SK-N-SH (cell line): ENCODE measurements around the gene CTNNB1. TPM values are rescaled to one million over a fixed set of nuclear protein-coding genes. Genes with fewer than 3 reads are reported as not detected.

Source experiments
- CTCF ChIA-PET: fragments of 300-600, 350-600 bp; formaldehyde crosslinking; extraction: SDS; loops from one replicate; lab custom pipeline; 2021; lab: Yijun Ruan, JAX
- POLR2A ChIA-PET: fragments of 350-600 bp; sonication (Branson Sonifier 250); formaldehyde crosslinking; extraction: SDS; loops from one replicate; lab custom pipeline; 2020; ENCODE audit warnings: antibody characterized with exemption, inconsistent platforms; lab: Yijun Ruan, JAX
- DNase-seq: peaks from one replicate; pipeline ENCODE4 v3.0.0; 2012
- H2AFZ ChIP-seq: fragments of 200-600 bp; sonication (generic); 2 replicates; pipeline ENCODE4 v1.8.1; 2016; ENCODE audit warnings: antibody characterized with exemption, mild to moderate bottlenecking, low read depth
- H3F3A ChIP-seq: fragments of 200-600 bp; sonication (generic); replicated peaks from 2 replicates; pipeline ENCODE3; 2016; ENCODE audit warnings: antibody characterized with exemption, mild to moderate bottlenecking; ENCODE audit not compliant: insufficient read depth
- H3K27ac ChIP-seq, 2 experiments: fragments of 200-500 bp in 1 of 2; fragments of 200-600 bp in 1 of 2; sonication (Bioruptor generic) in 1 of 2; sonication (generic), shearing (Covaris generic) in 1 of 2; 2 replicates each; pipeline versions ENCODE4 v1.5.1 to v1.6.1; 2014 to 2016; ENCODE audit warnings: low read depth in 2 of 2, inconsistent platforms in 1 of 2, low read length in 1 of 2, mild to moderate bottlenecking in 1 of 2, mixed read lengths in 1 of 2
- H3K27me3 ChIP-seq: fragments of 200-600 bp; sonication (generic), shearing (Covaris generic); 2 replicates; pipeline ENCODE4 v1.6.1; 2016; ENCODE audit warnings: mixed run types; ENCODE audit not compliant: insufficient read depth
- H3K36me3 ChIP-seq, 2 experiments: fragments of 200-500 bp in 1 of 2; fragments of 200-600 bp in 1 of 2; sonication (Bioruptor generic) in 1 of 2; sonication (generic) in 1 of 2; replicated peaks in 1 of 2; 2 replicates each; pipeline versions ENCODE3 to v1.5.1; 2014 to 2016; ENCODE audit warnings: low read length in 1 of 2, mild to moderate bottlenecking in 1 of 2; ENCODE audit not compliant: insufficient read depth in 2 of 2, control insufficient read depth in 1 of 2
- H3K4me1 ChIP-seq, 2 experiments: fragments of 200-500 bp in 1 of 2; fragments of 200-600 bp in 1 of 2; sonication (Bioruptor generic) in 1 of 2; sonication (generic), shearing (Covaris generic) in 1 of 2; 2 replicates each; pipeline versions ENCODE4 v1.5.1 to v1.6.1; 2014 to 2016; ENCODE audit warnings: low read depth in 1 of 2, low read length in 1 of 2, mixed run types in 1 of 2; ENCODE audit not compliant: insufficient read depth in 2 of 2, control insufficient read depth in 1 of 2
- H3K4me2 ChIP-seq: fragments of 200-600 bp; sonication (generic), shearing (Covaris generic); 2 replicates; pipeline ENCODE4 v1.6.1; 2017; ENCODE audit warnings: mixed run types
- H3K4me3 ChIP-seq, 2 experiments: fragments of 200-500 bp in 1 of 2; fragments of 200-600 bp in 1 of 2; sonication (Bioruptor generic) in 1 of 2; sonication (generic), shearing (Covaris generic) in 1 of 2; 2 replicates each; pipeline versions ENCODE4 v1.5.1 to v1.8.1; 2014 to 2016; ENCODE audit warnings: low read depth in 2 of 2, inconsistent platforms in 1 of 2, low read length in 1 of 2, mild to moderate bottlenecking in 1 of 2, mixed read lengths in 1 of 2, moderate library complexity in 1 of 2
- H3K79me2 ChIP-seq: fragments of 200-600 bp; sonication (generic); 2 replicates; pipeline ENCODE4 v1.8.1; 2017; ENCODE audit warnings: mild to moderate bottlenecking; ENCODE audit not compliant: insufficient read depth
- H3K9ac ChIP-seq: fragments of 200-600 bp; sonication (generic); 2 replicates; pipeline ENCODE4 v1.6.1; 2017; ENCODE audit warnings: mixed run types
- H3K9me2 ChIP-seq: fragments of 200-600 bp; sonication (generic); 2 replicates; pipeline ENCODE4 v1.6.1; 2017; ENCODE audit warnings: mixed run types
- H3K9me3 ChIP-seq: fragments of 200-600 bp; sonication (generic); 2 replicates; pipeline ENCODE4 v1.6.1; 2017; ENCODE audit warnings: mixed run types, mild to moderate bottlenecking, moderate library complexity
- H4K20me1 ChIP-seq: fragments of 200-600 bp; sonication (generic); 2 replicates; pipeline ENCODE4 v1.6.1; 2017; ENCODE audit warnings: mild to moderate bottlenecking, mixed run types; ENCODE audit not compliant: insufficient read depth
- FOSL2 ChIP-seq: IDR thresholded peaks from 2 replicates; pipeline ENCODE4 v1.4.0; 2012; ENCODE audit warnings: low read depth, mild to moderate bottlenecking, moderate library complexity, borderline replicate concordance
- GATA2 ChIP-seq: sonication (generic); formaldehyde crosslinking; IDR thresholded peaks from 2 replicates; pipeline ENCODE4 v1.5.0; 2020; ENCODE audit warnings: mild to moderate bottlenecking, missing genetic modification reagents
- IRF3 ChIP-seq: fragments of 150-350 bp; IDR thresholded peaks from 2 replicates; pipeline ENCODE4 v1.6.1; 2016; ENCODE audit warnings: mild to moderate bottlenecking, low read depth, low read length
- NFIC ChIP-seq: IDR thresholded peaks from 2 replicates; pipeline ENCODE4 v1.4.0; 2012; ENCODE audit warnings: borderline replicate concordance
- NRF1 ChIP-seq: IDR thresholded peaks from 2 replicates; pipeline ENCODE4 v1.6.1; 2012; ENCODE audit warnings: low read depth, mild to moderate bottlenecking, low read length
- RXRA ChIP-seq: IDR thresholded peaks from 2 replicates; pipeline ENCODE4 v1.4.0; 2012; ENCODE audit warnings: low read depth, mild to moderate bottlenecking, borderline replicate concordance
- TAF1 ChIP-seq: IDR thresholded peaks from 2 replicates; pipeline ENCODE4 v1.6.1; 2012; ENCODE audit warnings: low read depth, mild to moderate bottlenecking, low read length, moderate library complexity, borderline replicate concordance
- TCF12 ChIP-seq: IDR thresholded peaks from 2 replicates; pipeline ENCODE4 v1.4.0; 2012
- USF2 ChIP-seq: fragments of 150-350 bp; IDR thresholded peaks from 2 replicates; pipeline ENCODE4 v1.6.1; 2017; ENCODE audit warnings: antibody characterized with exemption, low read length, low read depth, borderline replicate concordance
- ZBTB33 ChIP-seq: IDR thresholded peaks from 2 replicates; pipeline ENCODE4 v1.4.0; 2012; ENCODE audit warnings: low read depth, borderline replicate concordance
- WGBS: methylation state at CpG from one replicate; pipeline ENCODE4 v1.1.6; 2017; ENCODE audit warnings: low lambda C conversion rate; 5-methylcytosine and 5-hydroxymethylcytosine counted together
- polyA plus RNA-seq, 3 experiments: library from polyadenylated mRNA; depleted of rRNA; stranded (reverse); fragments of >200 nt; gene quantifications; 2 replicates each; pipeline ENCODE4 v1.2.3, GENCODE V29; 2012

Gene CTNNB1
- polyA plus RNA-seq, 1 of the 3 experiments (the other 2 are of a cell fraction) = 178 TPM

GRCh38 chr3:41182504-41183059 is 16.7 kb upstream of the CTNNB1 start:
- CTCF ChIA-PET = no interaction called here
- Histone ChIP-seq H3K4me3 (no peak overlapping the region), H2AFZ (no peak overlapping the region), H3K9me2 (no peaks in the 10 kb centered on the region), H4K20me1 (no peaks in the 10 kb centered on the region), H3K36me3 (no peaks in the 10 kb centered on the region), H3K9ac (no peak overlapping the region), H3K4me1 (no peaks in the 10 kb centered on the region), H3F3A (no peaks in the 10 kb centered on the region), H3K79me2 (no peaks in the 10 kb centered on the region), H3K4me2 (no peak overlapping the region), H3K9me3 (no peaks in the 10 kb centered on the region), H3K27me3 (no peaks in the 10 kb centered on the region; the same call in 1 of the 2 replicates), H3K27ac (no peak overlapping the region)
- no peak for TF ChIP-seq NFIC
- POLR2A ChIA-PET = no interaction called here
- 53% methylated on average over 5 of the region's 5 CpGs for WGBS
- DNase-seq = no peak

GRCh38 chr3:41184394-41184793 is 14.9 kb upstream of the CTNNB1 start:
- H3K27me3 ChIP-seq = no peaks in the 10 kb centered on the region; the same call in 1 of the 2 replicates
- no peak overlapping the region for H3K4me2 ChIP-seq
- CTCF ChIA-PET = no interaction called here
- TF ChIP-seq USF2 = no peak
- no peak for TF ChIP-seq ZBTB33
- no peak for TF ChIP-seq IRF3
- no peak overlapping the region for H3K27ac ChIP-seq
- H3F3A ChIP-seq = no peaks in the 10 kb centered on the region
- no peaks in the 10 kb centered on the region for H3K79me2 ChIP-seq
- no peaks in the 10 kb centered on the region for H3K36me3 ChIP-seq
- 38% methylated on average over 1 of the region's 1 CpG for WGBS
- POLR2A ChIA-PET = no interaction called here
- H3K4me3 ChIP-seq = no peak overlapping the region
- H3K9ac ChIP-seq = no peak overlapping the region
- no peaks in the 10 kb centered on the region for H3K9me3 ChIP-seq
- DNase-seq = no peak
- H3K4me1 ChIP-seq = no peaks in the 10 kb centered on the region
- no peaks in the 10 kb centered on the region for H4K20me1 ChIP-seq
- no peaks in the 10 kb centered on the region for H3K9me2 ChIP-seq
- H2AFZ ChIP-seq = no peak overlapping the region

- CTCF ChIA-PET = interaction anchor here (0.9 kb wide), 1 partner anchor 602 kb away, joined by 3 read pairs; no protein-coding TSS in a partner anchor
- no peaks in the 10 kb centered on the region for H3K79me2 ChIP-seq
- no peak overlapping the region for H3K27ac ChIP-seq
- H3K27me3 ChIP-seq = no peaks in the 10 kb centered on the region; the same call in 1 of the 2 replicates
- no peaks in the 10 kb centered on the region for H3K36me3 ChIP-seq
- H2AFZ ChIP-seq = no peak overlapping the region
- POLR2A ChIA-PET = no interaction called here
- H3F3A ChIP-seq = no peaks in the 10 kb centered on the region
- no peaks in the 10 kb centered on the region for H4K20me1 ChIP-seq
- no peaks in the 10 kb centered on the region for H3K9me2 ChIP-seq
- H3K9ac ChIP-seq = no peak overlapping the region
- WGBS = 15% methylated on average over 1 of the region's 1 CpG
- H3K4me2 ChIP-seq = no peak overlapping the region
- DNase-seq = no peak
- no peak overlapping the region for H3K4me3 ChIP-seq
- H3K9me3 ChIP-seq = no peaks in the 10 kb centered on the region
- H3K4me1 ChIP-seq = no peaks in the 10 kb centered on the region
- TF ChIP-seq TCF12 (no peak), IRF3 (no peak), TAF1 (no peak), NRF1 (no peak), ZBTB33 (no peak), RXRA (no peak), GATA2 (CRISPR knock-in tag) (no peak), FOSL2 (no peak)
Observed at GRCh38 chr3:41186297-41186696, 13.0 kb upstream of the CTNNB1 start.
